ENCODE measurements around the gene ELOVL5. TPM values are rescaled to one million over a fixed set of nuclear protein-coding genes. Genes with fewer than 3 reads are reported as not detected.

Gene ELOVL5
- total RNA-seq, 1 experiment from 2014 or later = 121 TPM

- Histone ChIP-seq H3K14ac (ENCODE audit: insufficient read depth, low read length) (no peak overlapping the region), H2AFZ (ENCODE audit: low read length) (no peak overlapping the region), H3K27ac (ENCODE audit: insufficient read length, low read depth, low read length) (no peak overlapping the region), H2BK15ac (ENCODE audit: low read depth, low read length) (no peak overlapping the region), H3K4ac (ENCODE audit: low read depth, low read length) (no peak overlapping the region), H3T11ph (ENCODE audit: low read length) (no peak overlapping the region), H2BK120ac (ENCODE audit: low read depth, low read length, poor library complexity, severe bottlenecking) (no peak overlapping the region), H4K5ac (ENCODE audit: insufficient read length, low read depth, low read length) (no peak overlapping the region), H2BK20ac (ENCODE audit: low read depth, low read length, poor library complexity, severe bottlenecking) (no peak overlapping the region), H3K23me2 (ENCODE audit: insufficient read length, low read depth, low read length, poor library complexity, severe bottlenecking) (no peaks in the 10 kb centered on the region), H3K23ac (ENCODE audit: insufficient read length, low read depth, low read length) (no peak overlapping the region), H2BK12ac (ENCODE audit: insufficient read length, low read depth, low read length) (no peak overlapping the region), H3K56ac (ENCODE audit: insufficient read length, low read depth, low read length) (no peak overlapping the region), H3K4me1 (ENCODE audit: insufficient read depth, low read length) (no peaks in the 10 kb centered on the region), H3K18ac (ENCODE audit: insufficient read length, low read depth, low read length) (no peak overlapping the region), H2BK5ac (ENCODE audit: insufficient read length, low read length) (no peak overlapping the region), H3K79me2 (ENCODE audit: insufficient read depth, low read length) (no peaks in the 10 kb centered on the region), H3K79me1 (ENCODE audit: insufficient read depth, low read depth, low read length, poor library complexity, severe bottlenecking) (peaks cover 7% of the 10 kb centered on the region), H4K91ac (ENCODE audit: insufficient read length, low read depth, low read length) (no peak overlapping the region), H2AK5ac (ENCODE audit: insufficient read length, low read length) (no peak overlapping the region), H3K9me3 (ENCODE audit: control insufficient read depth, low read depth, low read length) (no peaks in the 10 kb centered on the region), H3K4me2 (ENCODE audit: insufficient read depth, insufficient read length, low read length) (no peak overlapping the region), H3K27me3 (ENCODE audit: insufficient read depth, low read length) (no peaks in the 10 kb centered on the region), H3K9ac (ENCODE audit: extremely low read depth, insufficient read length, low read length) (no peak overlapping the region), H4K8ac (replicated peaks; ENCODE audit: insufficient read length, low read depth, low read length) (no peak overlapping the region), H4K20me1 (ENCODE audit: control insufficient read depth, insufficient read depth, insufficient read length) (no peaks in the 10 kb centered on the region)
- H3K27me3 Mint-ChIP-seq (ENCODE audit: low read depth) = no peaks in the 10 kb centered on the region
- no peak for DNase-seq
- H3K36me3 Mint-ChIP-seq (ENCODE audit: insufficient read depth in 1 of 3, low read depth in 3 of 3) = peaks cover 21 to 38% (median 34%) of the 10 kb centered on the region in 3 experiments; a peak in 6 of 7 replicates
- no peak overlapping the region for H3K27ac Mint-ChIP-seq
- no peaks in the 10 kb centered on the region for H3K9me3 Mint-ChIP-seq
- no CpG with 5 or more reads among the region's 3 CpGs for WGBS (ENCODE audit: extremely low coverage, insufficient read length, low lambda C conversion rate)
- no peak overlapping the region for H3K4me3 Mint-ChIP-seq
- peaks cover 5 to 11% of the 10 kb centered on the region in 2 experiments; a peak in 3 of 4 replicates for H3K4me1 Mint-ChIP-seq
- no peak for TF ChIP-seq CTCF (conservative IDR thresholded peaks at IDR 0.05)
These were observed 69.5 kb downstream of the ELOVL5 start for GRCh38 chr6:53279293-53279692.

All from H9 (cell line).